Measurements from ENCODE around the gene HGD. TPM values are rescaled to one million over a fixed set of nuclear protein-coding genes. Genes with fewer than 3 reads are reported as not detected.

The HGD gene, protein sequence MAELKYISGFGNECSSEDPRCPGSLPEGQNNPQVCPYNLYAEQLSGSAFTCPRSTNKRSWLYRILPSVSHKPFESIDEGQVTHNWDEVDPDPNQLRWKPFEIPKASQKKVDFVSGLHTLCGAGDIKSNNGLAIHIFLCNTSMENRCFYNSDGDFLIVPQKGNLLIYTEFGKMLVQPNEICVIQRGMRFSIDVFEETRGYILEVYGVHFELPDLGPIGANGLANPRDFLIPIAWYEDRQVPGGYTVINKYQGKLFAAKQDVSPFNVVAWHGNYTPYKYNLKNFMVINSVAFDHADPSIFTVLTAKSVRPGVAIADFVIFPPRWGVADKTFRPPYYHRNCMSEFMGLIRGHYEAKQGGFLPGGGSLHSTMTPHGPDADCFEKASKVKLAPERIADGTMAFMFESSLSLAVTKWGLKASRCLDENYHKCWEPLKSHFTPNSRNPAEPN
- total RNA-seq, result 0.13 and 0.14 TPM in 2 replicates

DNA sequence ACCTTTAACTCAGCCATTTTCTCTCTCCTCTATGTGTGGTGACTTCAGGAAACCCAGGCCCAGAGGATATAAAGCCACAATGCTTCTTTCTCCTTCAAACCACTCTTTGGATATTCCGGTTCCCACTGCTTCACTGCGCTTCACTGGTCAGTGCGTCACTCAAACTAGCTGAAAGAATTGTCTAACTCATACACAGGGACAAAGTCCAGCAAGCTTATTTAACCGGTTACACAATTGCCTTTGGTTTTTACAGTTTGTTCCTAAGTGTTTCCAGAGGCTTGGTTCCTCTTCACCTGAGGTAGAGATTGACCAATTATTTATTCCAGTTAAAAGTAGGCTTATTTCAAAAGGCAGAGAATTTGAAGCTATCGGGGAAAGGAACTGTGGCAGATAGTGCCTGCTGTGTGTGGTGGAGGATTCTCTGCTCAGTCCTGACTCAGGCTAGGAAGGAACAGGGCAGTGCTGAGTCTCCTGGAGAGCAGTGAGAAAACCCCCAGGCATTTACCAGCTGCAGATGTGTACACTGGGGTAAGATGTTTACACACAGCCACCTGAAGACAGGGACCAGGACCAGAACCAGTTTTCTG lies at the start of gene HGD:
TSS of gene HGD (minus strand) at position 145 of the 587 bp plus-strand sequence. CDS start at position 17, 128 bp downstream.

DNA sequence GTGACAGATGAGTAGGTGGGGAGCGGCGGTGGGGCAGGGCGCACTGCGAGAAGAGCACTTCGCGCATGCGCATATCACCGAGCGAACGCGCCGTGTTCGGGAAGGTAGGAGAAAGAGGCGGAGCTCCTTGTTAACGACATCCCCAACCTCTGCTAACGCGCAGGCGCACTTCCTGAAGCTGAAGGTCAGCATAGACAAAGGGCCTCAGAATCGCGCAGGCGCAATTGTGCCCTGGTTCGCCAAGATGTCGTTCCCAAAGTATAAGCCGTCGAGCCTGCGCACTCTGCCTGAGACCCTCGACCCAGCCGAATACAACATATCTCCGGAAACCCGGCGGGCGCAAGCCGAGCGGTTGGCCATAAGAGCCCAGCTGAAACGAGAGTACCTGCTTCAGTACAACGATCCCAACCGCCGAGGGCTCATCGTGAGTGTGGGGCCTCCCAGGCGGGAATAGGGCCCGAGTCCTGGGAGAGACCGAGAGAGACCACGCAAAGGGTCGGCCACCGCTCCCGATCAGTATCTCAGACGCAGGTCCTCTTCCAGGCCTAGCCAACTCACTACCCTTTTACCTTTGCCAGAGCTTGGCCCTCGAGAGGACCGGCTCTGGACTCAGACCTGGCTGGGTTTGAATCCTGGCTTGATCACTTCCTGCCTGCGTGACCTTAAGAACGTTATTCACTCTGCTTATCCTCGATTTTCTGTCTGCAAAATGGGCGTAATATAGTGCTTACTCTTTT lies 85.8 kb downstream of the HGD start, which contains the start of gene NDUFB4:
TSS of gene NDUFB4 (plus strand) at position 221 of the 737 bp plus-strand sequence. CDS start at position 245, 24 bp downstream.

Small RNA genes lying within 50 kb of the gene (small RNA-seq; reads per million reads assigned to genes)
- not detected for gene MTCO1P29
- gene MTCO2P29, result not detected

Other genes with a start within 250 kb of the HGD start
- gene FSTL1, start 231.2 kb downstream of the HGD start, total RNA-seq, result 505 and 672 TPM in 2 replicates
- 58.4 and 120 TPM in 2 replicates for gene NDUFB4, start 85.9 kb downstream of the HGD start, total RNA-seq
- gene RABL3, start 60.3 kb upstream of the HGD start, total RNA-seq, result 16.8 and 20.5 TPM in 2 replicates
- 26.1 and 36.6 TPM in 2 replicates for gene GTF2E1, start 60.5 kb upstream of the HGD start, total RNA-seq
- gene STXBP5L, start 226.0 kb upstream of the HGD start, total RNA-seq, result not detected in 2 replicates